HCT116 (cell line): ENCODE results near the gene PSME2. TPM values are rescaled to one million over a fixed set of nuclear protein-coding genes. Genes with fewer than 3 reads are reported as not detected.

Experiments
- ATAC-seq: fragments of 200-7000 bp; cut with Tn5 transposase; 2 replicates; pipeline ENCODE4 v1.9.1; 2020; ENCODE audit warnings: mild to moderate bottlenecking, moderate library complexity
- BruUV-seq: library from RNA; stranded (reverse); fragments of 400-500 nt; replicated peaks from 2 replicates; lab custom pipeline; 2021; lab: Mats Ljungman, UMichigan
- CTCF ChIA-PET: fragments of 300-600 bp; sonication (Branson Sonifier 250); formaldehyde crosslinking; loops from one replicate; lab custom pipeline; 2021; ENCODE audit warnings: antibody characterized with exemption; lab: Charles Lee
- POLR2A ChIA-PET: fragments of 300-600, 350-600 bp; sonication (Branson Sonifier 250); formaldehyde crosslinking; loops from one replicate; lab custom pipeline; 2021; ENCODE audit warnings: antibody characterized with exemption; lab: Charles Lee
- RAD21 ChIA-PET, 2 experiments: fragments of 300-600 bp; sonication (Branson Sonifier 250); formaldehyde crosslinking; loops; one replicate each; lab custom pipeline; 2023; ENCODE audit warnings: low total read pairs in 2 of 2; ENCODE audit not compliant: uncharacterized antibody in 2 of 2, unreplicated experiment in 2 of 2, low non-redundant PET in 1 of 2; lab: Charles Lee
- DNase-seq: peaks from one replicate; pipeline ENCODE4 v3.0.0-alpha.2; 2010; ENCODE audit warnings: low read depth, low spot score
- H2AFZ ChIP-seq: fragments of 200-600 bp; shearing (Covaris generic), sonication (generic); 2 replicates; pipeline ENCODE4 v1.6.1; 2017; ENCODE audit warnings: low read depth, mixed run types, mixed read lengths, antibody characterized with exemption, low read length; ENCODE audit not compliant: poor library complexity, severe bottlenecking
- H3K27ac ChIP-seq: 2 replicates; pipeline ENCODE4 v1.5.1; 2012; ENCODE audit warnings: low read depth, low read length
- H3K27me3 ChIP-seq: fragments of 200-600 bp; sonication (generic); 2 replicates; pipeline ENCODE4 v1.6.1; 2016; ENCODE audit warnings: mixed run types, low read length, mixed read lengths; ENCODE audit not compliant: insufficient read depth
- H3K36me3 ChIP-seq, 2 experiments: fragments of 200-500 bp in 1 of 2; fragments of 200-600 bp in 1 of 2; sonication (Bioruptor generic) in 1 of 2; sonication (generic) in 1 of 2; 2 replicates each; pipeline versions ENCODE4 v1.5.1 to v1.6.1; 2014 to 2016; ENCODE audit warnings: low read length in 2 of 2, inconsistent platforms in 1 of 2, mixed read lengths in 1 of 2, mixed run types in 1 of 2; ENCODE audit not compliant: insufficient read depth in 2 of 2, control insufficient read depth in 1 of 2
- H3K4me1 ChIP-seq, 2 experiments: fragments of 200-600 bp in 1 of 2; sonication (generic) in 1 of 2; 2 replicates each; pipeline versions ENCODE4 v1.5.1 to v1.6.1; 2012 to 2017; ENCODE audit warnings: low read length in 2 of 2, inconsistent platforms in 1 of 2, mild to moderate bottlenecking in 1 of 2, mixed read lengths in 1 of 2, mixed run types in 1 of 2, moderate library complexity in 1 of 2; ENCODE audit not compliant: insufficient read depth in 2 of 2, control insufficient read depth in 1 of 2
- H3K4me2 ChIP-seq: fragments of 200-600 bp; sonication (generic); 2 replicates; pipeline ENCODE4 v1.6.1; 2017; ENCODE audit warnings: mixed run types, low read length, mixed read lengths
- H3K4me3 ChIP-seq, 2 experiments: fragments of 200-600 bp in 1 of 2; sonication (generic) in 1 of 2; replicated peaks in 1 of 2; 2 replicates each; pipeline ENCODE4 v1.5.1; 2011 to 2016; ENCODE audit warnings: low read length in 2 of 2, control low read depth in 1 of 2, low read depth in 1 of 2, mild to moderate bottlenecking in 1 of 2, mixed read lengths in 1 of 2, mixed run types in 1 of 2
- H3K79me2 ChIP-seq: fragments of 200-600 bp; sonication (generic); 2 replicates; pipeline ENCODE4 v1.6.1; 2017; ENCODE audit warnings: mild to moderate bottlenecking, mixed run types, low read length, moderate library complexity, mixed read lengths; ENCODE audit not compliant: insufficient read depth
- H3K9ac ChIP-seq: fragments of 200-600 bp; sonication (generic); 2 replicates; pipeline ENCODE4 v1.6.1; 2016; ENCODE audit warnings: low read length, mixed read lengths
- H3K9me2 ChIP-seq: fragments of 200-600 bp; sonication (generic), shearing (Covaris generic); 2 replicates; pipeline ENCODE4 v1.6.1; 2017; ENCODE audit warnings: mixed run types, mild to moderate bottlenecking, moderate library complexity; ENCODE audit not compliant: insufficient read depth
- H3K9me3 ChIP-seq, 2 experiments: fragments of 200-500 bp in 1 of 2; fragments of 200-600 bp in 1 of 2; sonication (Bioruptor generic) in 1 of 2; sonication (generic) in 1 of 2; 2 replicates each; pipeline ENCODE4 v1.6.1; 2014 to 2017; ENCODE audit warnings: low read length in 2 of 2, mixed read lengths in 2 of 2, inconsistent platforms in 1 of 2, low read depth in 1 of 2, mild to moderate bottlenecking in 1 of 2, mixed run types in 1 of 2, moderate library complexity in 1 of 2; ENCODE audit not compliant: control insufficient read depth in 1 of 2, insufficient read depth in 1 of 2
- H4K20me1 ChIP-seq: fragments of 200-600 bp; sonication (generic), shearing (Covaris generic); 2 replicates; pipeline ENCODE4 v1.6.1; 2017; ENCODE audit warnings: mixed run types, mild to moderate bottlenecking, moderate library complexity; ENCODE audit not compliant: insufficient read depth
- CBX3 ChIP-seq: IDR thresholded peaks from 2 replicates; pipeline ENCODE4 v1.6.1; 2012; ENCODE audit warnings: low read depth
- ELF1 ChIP-seq: IDR thresholded peaks from 2 replicates; pipeline ENCODE4 v1.6.1; 2012; ENCODE audit warnings: low read depth, borderline replicate concordance
- EZH2phosphoT487 ChIP-seq: fragments of 200-600 bp; IDR thresholded peaks from 2 replicates; pipeline ENCODE4 v1.6.1; 2018; ENCODE audit warnings: antibody characterized with exemption, borderline replicate concordance
- JUND ChIP-seq: IDR thresholded peaks from 2 replicates; pipeline ENCODE4 v1.6.1; 2012
- MAX ChIP-seq: IDR thresholded peaks from 2 replicates; pipeline ENCODE4 v1.6.1; 2012
- POLR2A ChIP-seq: IDR thresholded peaks from 2 replicates; pipeline ENCODE4 v1.7.0; 2011; ENCODE audit warnings: borderline replicate concordance; ENCODE audit not compliant: insufficient read depth, insufficient read length; ENCODE audit errors: extremely low read depth
- RAD21 ChIP-seq: IDR thresholded peaks from 2 replicates; pipeline ENCODE4 v1.6.1; 2012; ENCODE audit warnings: low read depth, mild to moderate bottlenecking
- REST ChIP-seq: IDR thresholded peaks from 2 replicates; pipeline ENCODE4 v1.6.1; 2012; ENCODE audit warnings: low read depth
- SP1 ChIP-seq: IDR thresholded peaks from 2 replicates; pipeline ENCODE4 v1.6.1; 2012; ENCODE audit warnings: low read depth
- SRF ChIP-seq: IDR thresholded peaks from 2 replicates; pipeline ENCODE4 v1.6.1; 2012; ENCODE audit warnings: low read depth
- ZFX ChIP-seq: fragments of 450-650 bp; IDR thresholded peaks from 2 replicates; pipeline ENCODE4 v1.6.1; 2017
- ZNF274 ChIP-seq: fragments of 200-500 bp; sonication (Bioruptor generic); IDR thresholded peaks from 2 replicates; pipeline ENCODE4 v1.6.1; 2014; ENCODE audit warnings: mild to moderate bottlenecking, low read depth, low read length, inconsistent platforms
- intact Hi-C: fragments of 100-400 bp; cut with micrococcal nuclease; formaldehyde crosslinking; loops from 2 replicates; pipeline ENCODE4 v1.10.0; 2022
- total RNA-seq: library from RNA; stranded (reverse); gene quantifications from one replicate; pipeline ENCODE4 v1.2.1, GENCODE V29; 2021; ENCODE audit not compliant: unreplicated experiment
- TF ChIP-seq, protein P1 (sequence below): IDR thresholded peaks from 2 replicates; pipeline ENCODE4 v1.6.1; 2011; ENCODE audit warnings: mild to moderate bottlenecking, low read length, moderate library complexity; ENCODE audit not compliant: insufficient replicate concordance; ENCODE audit errors: extremely low read depth

The PSME2 gene
- total RNA-seq, 1 experiment from 2014 or later = 160 TPM

- TF ChIP-seq REST (no peak), ZFX (no peak)
- TF ChIP-seq, protein P1, sequence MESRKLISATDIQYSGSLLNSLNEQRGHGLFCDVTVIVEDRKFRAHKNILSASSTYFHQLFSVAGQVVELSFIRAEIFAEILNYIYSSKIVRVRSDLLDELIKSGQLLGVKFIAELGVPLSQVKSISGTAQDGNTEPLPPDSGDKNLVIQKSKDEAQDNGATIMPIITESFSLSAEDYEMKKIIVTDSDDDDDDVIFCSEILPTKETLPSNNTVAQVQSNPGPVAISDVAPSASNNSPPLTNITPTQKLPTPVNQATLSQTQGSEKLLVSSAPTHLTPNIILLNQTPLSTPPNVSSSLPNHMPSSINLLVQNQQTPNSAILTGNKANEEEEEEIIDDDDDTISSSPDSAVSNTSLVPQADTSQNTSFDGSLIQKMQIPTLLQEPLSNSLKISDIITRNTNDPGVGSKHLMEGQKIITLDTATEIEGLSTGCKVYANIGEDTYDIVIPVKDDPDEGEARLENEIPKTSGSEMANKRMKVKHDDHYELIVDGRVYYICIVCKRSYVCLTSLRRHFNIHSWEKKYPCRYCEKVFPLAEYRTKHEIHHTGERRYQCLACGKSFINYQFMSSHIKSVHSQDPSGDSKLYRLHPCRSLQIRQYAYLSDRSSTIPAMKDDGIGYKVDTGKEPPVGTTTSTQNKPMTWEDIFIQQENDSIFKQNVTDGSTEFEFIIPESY = no peak
Measured at GRCh38 chr14:24146453-24146977, at the start of gene PSME2 (continued).

- H2AFZ ChIP-seq = peak within 1 kb of the TSS; percentile 41
- peaks cover 33% of the 10 kb centered on the region for H3K79me2 ChIP-seq
- POLR2A ChIA-PET = interaction anchor here (0.9 to 1.9 kb wide), 5 partner anchors 11 to 55 kb away, joined by 3 to 8 read pairs (median 4); partner anchors contain the start of genes CHMP4A, IRF9 and TINF2
- no peaks in the 10 kb centered on the region for H4K20me1 ChIP-seq
- no peaks in the 10 kb centered on the region for H3K9me2 ChIP-seq
- DNase-seq (peak; percentile 57), ATAC-seq (peak; percentile 91)
- BruUV-seq = no TSS peak
- CTCF ChIA-PET = interaction anchor here (0.9 kb wide), 1 partner anchor 102 kb away, joined by 4 read pairs; no protein-coding TSS in a partner anchor
- peak within 1 kb of the TSS; percentile 96 for H3K27ac ChIP-seq
- peak within 1 kb of the TSS; percentile 84 for H3K4me2 ChIP-seq
- peaks cover 14 to 26% of the 10 kb centered on the region in 2 experiments for H3K4me1 ChIP-seq
- H3K36me3 ChIP-seq = peaks cover 12% of the 10 kb centered on the region in 2 experiments; a peak in 3 of 4 replicates
- RAD21 ChIA-PET = no interaction called here
- H3K9me3 ChIP-seq = no peaks in the 10 kb centered on the region
- H3K9ac ChIP-seq = peak within 1 kb of the TSS; percentile 91
- intact Hi-C loops = no loop called here
- peak within 1 kb of the TSS; percentile 85 to 88 for H3K4me3 ChIP-seq
- no peaks in the 10 kb centered on the region for H3K27me3 ChIP-seq
- no peak for TF ChIP-seq CBX3
- TF ChIP-seq SP1 = no peak; the same call in 1 of the 2 replicates
- no peak; the same call in 1 of the 2 replicates for TF ChIP-seq SRF
- peak; percentile 94 for TF ChIP-seq ZFX
- TF ChIP-seq JUND = 0 out of 2 replicates have a peak, but pooled peaks have one; percentile 24
- TF ChIP-seq ELF1 = peak; percentile 99
- TF ChIP-seq ZNF274 = no peak
- no peak for TF ChIP-seq POLR2A
- TF ChIP-seq RAD21 = no peak
- TF ChIP-seq MAX = peak; percentile 94
- no peak for TF ChIP-seq EZH2phosphoT487
- no peak for TF ChIP-seq REST
Measured at GRCh38 chr14:24195186-24196070, 49.0 kb upstream of the PSME2 start, which contains the start of gene TM9SF1. Gene TM9SF1 (minus strand): TSS chr14:24195441. CDS start chr14:24195019, 422 bp downstream.
